Measurements from ENCODE around the gene CDC25B. TPM values are rescaled to one million over a fixed set of nuclear protein-coding genes. Genes with fewer than 3 reads are reported as not detected.

CDC25B gene
- total RNA-seq, 1 donor from 2014 or later = 28.8 TPM

GRCh38 chr20:3764659-3765058, 31.5 kb upstream of the CDC25B start:
- no peak for DNase-seq

GRCh38 chr20:3765171-3765882, 30.8 kb upstream of the CDC25B start:
- no peak for DNase-seq

DNA sequence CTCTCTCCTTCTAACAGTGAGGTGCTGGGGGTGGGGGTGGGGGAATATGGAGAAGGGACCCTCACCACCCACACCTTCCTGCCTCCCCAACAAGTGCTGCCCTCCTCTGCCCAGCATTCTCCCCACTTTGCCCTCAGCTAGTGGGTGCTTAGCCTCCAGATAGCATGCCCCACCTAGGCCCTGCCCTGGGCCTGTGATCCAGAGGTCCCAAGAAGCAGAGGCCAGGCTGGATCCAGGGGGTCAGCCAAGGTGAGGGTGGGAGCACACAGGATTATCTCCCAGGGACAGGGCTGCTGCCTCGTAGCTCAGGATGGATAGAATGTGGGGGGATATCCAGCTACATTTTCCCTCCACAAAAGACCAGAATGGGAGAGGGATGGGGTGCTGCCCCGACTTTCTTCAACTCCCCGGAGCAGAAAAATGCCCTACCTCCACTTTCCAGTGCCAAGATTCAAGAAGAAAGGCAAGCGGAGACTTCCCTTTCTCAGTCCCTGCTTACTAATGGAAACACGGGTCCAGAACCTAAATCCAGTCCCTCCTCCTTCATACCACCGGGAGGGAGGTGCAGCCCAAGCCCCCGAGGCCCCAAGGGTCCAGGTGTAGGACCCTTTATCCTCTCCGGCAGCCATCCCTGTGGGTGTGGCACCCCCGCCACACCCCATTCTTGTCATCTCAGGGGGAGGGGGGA, 29.5 kb upstream of the CDC25B start:
- DNase-seq = no peak

DNA sequence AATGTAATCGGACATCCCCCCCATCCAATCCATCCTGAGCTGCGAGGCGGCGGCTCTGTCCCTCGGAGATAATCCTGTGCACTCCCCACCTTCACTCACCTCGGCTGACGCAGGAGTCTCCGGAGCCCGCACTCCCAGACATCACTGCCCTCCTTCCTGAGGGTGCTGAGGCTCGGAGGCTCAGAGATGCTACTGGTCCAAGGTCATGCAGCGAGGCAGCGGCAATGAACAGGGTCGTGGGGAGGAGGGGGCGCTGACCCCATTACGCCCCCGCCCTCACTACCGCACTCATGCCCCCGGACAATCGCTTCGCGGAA, 29.0 kb upstream of the CDC25B start:
- DNase-seq = peak; percentile 19

DNA sequence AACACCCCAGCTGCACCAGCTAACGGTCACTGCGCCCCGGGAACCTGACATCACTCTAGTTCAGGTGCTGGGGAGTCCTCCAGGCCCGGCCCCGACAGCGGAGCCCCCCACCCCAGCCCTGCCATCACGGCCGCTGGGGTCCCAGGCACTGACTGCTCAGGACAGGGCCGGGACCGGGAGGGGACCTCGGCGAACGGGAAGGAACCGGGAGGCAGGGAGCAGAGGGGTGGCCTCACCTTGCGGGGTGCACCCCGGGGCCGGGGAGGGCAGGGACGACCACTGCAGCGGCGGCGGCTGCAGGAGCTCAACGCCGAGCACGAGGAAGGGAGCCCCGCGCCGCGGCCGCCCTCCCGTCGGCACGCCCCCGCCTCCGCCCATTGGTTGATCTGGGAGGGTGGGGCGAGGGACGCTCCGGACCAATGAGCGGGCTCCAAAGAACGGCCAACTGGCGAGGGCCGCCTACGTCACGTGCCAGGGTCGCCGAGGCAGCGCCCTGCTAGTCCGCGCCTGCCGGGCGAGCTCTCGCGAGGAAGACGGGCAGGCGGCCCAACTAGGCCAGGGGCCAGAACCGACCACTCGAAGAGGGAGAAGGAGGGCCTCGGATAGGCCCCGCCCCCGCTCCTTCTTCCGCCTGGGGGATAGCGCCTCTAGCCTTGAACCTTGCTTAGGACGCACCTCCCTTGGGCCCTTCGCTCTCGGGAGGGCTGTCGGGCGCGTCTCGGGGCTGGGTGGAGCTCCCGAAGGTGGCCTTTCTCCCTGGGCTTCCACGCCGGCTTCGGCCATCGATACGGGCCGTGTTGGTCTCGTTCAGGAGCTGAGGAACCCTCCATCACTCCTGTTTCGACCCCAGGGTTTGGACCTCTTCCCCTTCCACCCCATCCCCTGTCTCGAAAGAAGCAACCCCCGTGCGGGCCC, 28.4 kb upstream of the CDC25B start, which contains the start of gene ADISSP:
Gene ADISSP (minus strand): TSS at position 327 of the 915 bp plus-strand sequence. CDS start 7,653 bp downstream, outside the sequence.
- DNase-seq = peak; percentile 99

DNA sequence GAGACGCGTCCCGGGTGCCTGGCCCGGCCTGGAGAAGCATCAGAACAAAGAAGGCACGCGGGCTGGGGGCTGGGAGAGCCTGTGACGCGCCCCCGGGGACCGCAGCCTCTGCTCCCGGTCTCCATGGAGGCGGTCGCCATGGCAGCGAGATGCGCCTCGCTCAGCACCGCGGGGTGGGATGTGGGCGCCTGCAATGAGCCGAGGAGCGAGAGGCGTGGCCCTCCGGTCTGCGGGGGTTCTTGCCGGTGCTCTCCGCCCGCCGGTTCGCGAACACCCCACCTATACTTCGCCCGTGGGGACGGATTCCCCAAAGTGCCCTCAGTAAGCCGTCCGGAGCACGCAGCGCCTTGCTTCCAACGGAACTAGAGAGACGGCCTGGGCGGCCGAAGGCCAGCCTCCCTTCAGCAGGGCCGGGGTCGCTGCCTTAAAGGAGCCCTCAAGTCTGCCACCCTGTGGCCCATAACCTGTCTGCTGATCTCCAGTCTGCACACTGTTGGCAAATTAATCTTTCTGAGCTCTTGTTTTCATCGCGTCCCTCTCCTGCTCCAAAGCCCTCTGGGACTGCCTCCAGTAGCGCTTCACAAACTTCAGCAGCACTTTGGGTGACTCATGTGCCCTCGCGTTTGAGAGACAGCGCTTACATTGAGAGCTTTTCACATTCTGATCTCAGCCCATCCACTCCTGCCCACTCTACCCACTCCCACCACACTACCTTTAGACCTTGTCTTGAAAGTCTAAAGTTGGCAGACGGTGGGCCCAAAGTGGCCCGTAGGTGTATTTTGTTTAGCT, 27.6 kb upstream of the CDC25B start:
- peak; percentile 86 for DNase-seq

DNA sequence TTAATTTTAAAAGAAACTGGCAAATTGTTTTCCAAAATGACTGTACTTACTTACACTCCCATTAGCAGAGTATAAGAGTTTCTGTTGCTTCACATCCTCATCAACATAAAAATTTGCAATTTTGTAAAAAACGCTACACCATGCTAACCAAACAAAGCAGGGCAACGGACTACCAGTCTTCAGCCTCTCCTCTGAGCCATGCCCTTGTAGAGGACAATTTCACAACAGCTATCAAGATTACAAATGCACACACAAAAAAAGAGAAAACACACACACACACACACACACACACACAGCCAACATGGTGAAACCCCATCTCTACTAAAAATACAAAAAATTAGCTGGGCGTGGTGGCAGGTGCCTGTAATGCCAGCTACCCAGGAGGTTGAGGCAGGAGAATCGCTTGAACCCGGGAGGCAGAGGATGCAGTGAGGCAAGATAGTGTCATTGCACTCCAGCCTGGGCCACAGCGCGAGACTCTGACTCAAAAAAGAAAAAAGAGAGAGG, 24.5 kb upstream of the CDC25B start:
- DNase-seq = no peak

- no peak for DNase-seq
Observed at GRCh38 chr20:3775457-3776108, 20.5 kb upstream of the CDC25B start.

DNA sequence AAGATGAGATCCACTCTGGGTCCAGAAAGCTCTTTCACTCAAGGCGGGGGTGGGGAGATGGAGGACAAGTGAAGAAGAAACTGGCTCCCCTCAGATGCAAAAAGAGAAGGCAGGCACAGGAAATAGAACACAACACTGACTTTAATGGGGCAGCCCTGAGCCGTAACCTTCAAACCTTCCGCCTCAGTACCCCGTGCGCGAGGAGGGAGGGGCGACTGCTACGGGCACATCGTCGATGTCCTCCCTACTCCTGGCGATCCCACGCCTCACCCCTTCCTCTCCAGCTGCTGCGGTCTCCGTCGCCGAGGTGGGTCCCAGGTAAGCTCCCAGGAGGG, 18.8 kb upstream of the CDC25B start:
- no peak for DNase-seq

DNA sequence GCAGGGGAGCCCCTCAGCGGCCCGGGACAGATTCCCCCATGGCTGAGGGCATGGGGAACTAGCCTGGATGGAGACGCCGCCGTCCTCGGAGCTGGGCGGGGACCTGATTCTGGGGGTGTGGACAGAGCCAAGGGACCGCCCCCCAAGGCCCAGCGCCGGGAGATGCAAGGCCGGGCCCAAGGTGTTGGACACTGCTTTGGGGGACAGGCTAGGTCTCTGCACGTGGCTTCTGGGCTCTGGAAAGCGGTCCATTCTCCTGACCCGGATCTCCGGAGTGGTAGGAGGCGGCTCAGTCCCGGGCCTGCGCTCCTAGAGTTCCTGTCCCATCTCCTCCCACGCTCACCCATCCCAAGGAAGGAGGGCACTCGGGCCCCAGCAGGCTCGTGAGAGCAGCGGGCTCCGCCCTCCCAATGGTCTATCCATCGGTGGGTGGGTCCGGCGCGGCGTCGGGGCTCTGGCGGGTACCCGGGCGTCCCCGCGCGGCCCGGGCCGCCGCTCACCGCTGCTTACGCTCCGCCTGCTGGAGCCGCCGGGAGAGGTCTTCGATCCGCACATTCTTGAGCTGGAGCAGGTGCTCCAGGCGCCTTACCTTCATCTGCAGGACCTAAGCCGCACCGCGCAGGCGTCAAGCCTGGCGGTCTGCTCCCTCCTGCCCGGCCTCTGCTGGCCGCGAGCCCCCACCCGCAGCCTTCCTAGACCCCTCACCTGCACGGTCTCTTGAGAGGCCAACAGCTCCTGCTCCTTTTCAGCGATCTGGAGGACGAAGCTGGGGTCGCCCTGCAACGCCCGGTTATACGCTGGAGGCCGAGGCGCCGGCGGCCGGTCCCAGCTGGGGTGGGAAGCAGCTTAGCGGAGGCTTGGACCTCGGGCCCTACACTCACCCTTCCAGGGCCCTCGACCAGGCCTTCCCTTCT, 18.1 kb upstream of the CDC25B start:
- peak; percentile 41 for DNase-seq

- DNase-seq = no peak
Observed at GRCh38 chr20:3778976-3779375, 17.1 kb upstream of the CDC25B start.

DNA sequence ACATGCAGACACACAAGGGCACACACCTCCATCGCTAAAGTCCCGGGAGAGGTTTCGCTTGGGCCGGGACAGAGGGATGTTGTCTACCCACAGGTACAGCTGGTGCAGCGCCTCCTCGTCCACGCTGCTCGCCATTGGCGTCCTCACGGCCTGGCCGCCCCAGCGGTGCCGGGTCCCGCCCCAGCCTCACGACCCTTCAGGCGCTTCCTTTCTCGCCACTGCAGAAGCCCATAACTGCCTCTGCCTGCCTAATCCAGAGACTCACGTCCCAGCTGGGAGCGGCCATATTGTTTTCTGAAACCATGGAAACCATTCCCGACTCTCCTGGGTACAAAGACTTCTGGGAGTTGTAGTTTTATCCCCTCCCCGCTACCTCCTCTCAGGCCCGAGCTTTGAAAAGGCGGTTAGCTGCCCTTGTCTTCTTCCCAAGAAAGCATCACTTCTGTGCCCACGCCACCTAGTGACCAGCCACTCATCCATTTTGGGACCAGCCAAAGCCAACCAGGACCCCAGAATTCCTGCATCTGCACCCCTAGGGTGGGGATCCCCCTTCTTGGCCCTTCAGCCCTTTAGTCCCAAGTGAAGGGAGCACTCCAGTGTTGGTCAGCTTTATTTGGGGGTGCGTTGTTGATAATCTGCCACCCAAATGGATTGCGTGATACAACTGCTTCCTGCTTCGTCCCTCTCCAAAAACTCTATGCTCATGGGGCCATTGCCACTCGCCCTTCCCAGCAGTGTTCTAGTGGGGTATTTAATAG, 14.8 kb upstream of the CDC25B start, which contains the start of gene SPEF1:
Gene SPEF1 (minus strand): TSS at position 296 of the 758 bp plus-strand sequence. CDS start 161 bp downstream, at position 135.
- DNase-seq = peak; percentile 93

DNA sequence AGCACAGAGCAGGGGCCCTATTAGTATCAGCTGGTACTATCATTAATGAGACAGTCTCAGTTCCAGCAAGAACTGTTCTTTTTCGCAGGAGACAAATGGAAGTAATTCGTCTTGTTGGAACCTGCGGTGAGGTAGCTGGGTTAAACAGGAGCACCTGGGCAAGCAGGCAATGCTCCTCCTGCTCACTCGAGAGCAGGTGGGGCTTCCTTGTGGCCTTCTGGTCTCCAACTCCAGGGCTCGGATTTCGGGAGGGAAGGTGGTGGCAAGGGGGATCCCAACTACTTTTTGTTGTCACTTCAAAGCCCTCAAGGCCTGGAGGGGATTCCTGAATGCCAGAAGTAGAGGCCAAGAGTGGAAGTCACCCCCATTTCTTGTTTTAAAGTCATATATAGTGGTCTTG, 13.5 kb upstream of the CDC25B start:
- no peak for DNase-seq

DNA sequence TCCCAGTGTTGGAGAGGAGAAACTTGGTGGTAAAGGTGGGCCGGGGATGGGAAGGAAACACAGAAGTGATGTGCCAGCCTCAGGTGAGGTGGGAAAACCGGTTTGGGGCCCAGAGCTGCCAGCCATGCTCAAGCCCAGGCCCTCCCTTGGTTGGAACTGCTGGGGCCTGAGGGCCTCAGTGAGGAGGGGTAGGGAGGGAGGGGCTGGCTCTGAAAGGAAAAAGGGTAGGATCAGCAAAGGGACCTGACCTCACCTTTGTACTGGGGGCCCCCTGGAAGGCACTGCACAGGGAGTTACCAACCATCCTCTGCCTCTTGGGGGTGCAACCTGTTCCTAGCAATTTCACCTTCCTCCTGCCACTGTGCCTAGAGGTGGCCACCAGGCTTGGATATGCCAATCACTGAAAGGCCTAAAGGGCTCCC, 13.0 kb upstream of the CDC25B start:
- DNase-seq = no peak

GRCh38 chr20:3783511-3784195, 12.5 kb upstream of the CDC25B start:
- DNase-seq = no peak

DNA sequence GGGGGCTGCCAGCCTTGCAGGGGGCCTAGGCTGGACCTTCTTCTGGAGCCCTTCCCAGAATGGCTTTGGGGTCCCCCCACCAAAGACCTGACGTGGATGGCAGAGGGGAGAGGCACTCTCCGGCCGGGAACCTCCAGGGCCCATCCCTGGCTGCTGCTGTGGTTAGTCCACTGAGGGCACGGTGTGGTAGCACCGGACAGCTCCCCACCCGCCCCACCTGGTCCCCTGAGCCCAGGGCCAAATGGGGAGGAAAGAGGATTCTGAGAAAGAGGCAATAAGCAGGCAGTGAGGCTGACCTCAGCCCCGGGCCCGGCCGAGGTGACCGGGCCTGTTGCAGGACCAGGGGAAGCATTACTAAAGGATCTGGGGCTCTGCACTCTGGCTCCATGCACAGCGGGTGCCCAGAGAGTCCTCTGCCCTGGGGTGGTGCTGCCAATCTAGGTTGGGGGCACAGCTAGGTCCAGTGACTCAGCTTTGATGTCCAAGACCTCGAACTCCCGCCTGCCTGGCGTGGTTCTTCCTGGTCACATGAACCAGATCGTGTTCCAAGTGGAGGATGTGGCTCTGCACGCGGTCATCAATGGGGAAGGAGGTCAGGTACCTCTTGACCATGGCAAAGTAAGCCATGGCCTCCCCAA, 11.8 kb upstream of the CDC25B start:
- no peak for DNase-seq

DNA sequence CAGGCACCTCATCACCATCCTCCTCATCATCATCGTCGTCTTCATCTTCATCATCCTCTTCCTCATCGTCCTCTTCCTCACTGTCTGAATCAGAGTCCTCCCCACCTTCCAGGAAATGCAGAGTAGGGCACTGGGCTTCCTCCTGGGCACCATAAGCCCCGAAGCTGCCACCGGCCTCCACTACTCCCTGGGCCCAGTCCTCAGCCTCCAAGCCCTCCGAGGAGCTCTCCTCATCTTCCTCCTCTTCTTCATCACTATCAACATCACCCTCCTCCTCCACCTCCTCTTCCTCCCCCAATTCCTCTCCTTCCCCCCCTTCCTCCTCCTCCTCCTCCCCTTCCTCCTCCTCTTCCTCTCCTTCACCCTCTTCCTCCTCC, 11.3 kb upstream of the CDC25B start:
- no peak for DNase-seq

DNA sequence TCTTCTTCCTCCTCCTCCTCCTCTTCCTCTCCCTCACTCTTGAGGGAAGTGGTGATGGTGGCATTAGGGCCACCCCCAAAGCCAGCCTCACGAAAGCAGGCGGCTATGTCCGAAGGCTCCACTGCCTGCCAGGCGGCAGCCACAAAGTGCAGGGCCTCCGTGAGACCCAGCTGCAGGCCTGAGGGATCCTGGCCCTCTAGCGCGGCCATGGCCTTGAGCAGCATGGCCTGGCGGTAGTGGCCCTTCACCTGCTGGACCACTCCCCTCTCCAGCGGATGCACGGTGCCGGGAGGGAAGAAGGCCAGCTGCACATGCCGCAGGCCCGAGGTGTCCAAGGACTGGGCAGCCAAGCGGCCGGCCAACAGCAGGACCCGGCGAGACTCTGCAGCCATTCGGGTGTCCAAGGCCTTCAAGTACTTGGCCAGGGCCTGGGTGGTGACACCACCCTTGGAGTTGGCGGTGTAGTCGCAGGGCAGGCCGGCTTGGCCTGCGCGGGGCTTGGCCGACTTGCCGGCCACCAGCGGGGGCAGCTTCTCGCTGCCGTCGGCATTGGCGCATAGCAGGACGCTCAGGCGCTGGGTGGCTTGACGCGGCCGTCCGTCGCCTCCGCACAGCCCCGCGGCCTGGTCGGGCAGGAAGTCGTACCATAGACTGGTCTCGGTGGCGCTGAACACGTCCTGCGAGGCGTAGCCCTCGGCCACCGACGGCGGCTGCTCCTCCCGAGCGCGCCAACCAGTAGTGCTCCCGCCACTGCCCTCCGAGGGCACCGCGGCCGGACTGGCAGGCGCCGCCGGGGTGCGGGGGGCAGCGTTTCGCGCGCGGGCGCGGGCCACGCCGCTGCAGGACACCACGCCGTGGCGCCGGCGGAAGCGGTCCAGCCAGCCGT, 10.6 kb upstream of the CDC25B start:
- peak; percentile 43 for DNase-seq
